ENCODE results near the gene AARSD1.
A peak's percentile ranks its signal among the peaks of the same experiment; 100 is the strongest.
"Not testable (repeated sequence)": the region's sequence is repeated elsewhere in the genome, so short reads cannot be mapped to it uniquely, and the experiment has no call there.

The AARSD1 gene, protein sequence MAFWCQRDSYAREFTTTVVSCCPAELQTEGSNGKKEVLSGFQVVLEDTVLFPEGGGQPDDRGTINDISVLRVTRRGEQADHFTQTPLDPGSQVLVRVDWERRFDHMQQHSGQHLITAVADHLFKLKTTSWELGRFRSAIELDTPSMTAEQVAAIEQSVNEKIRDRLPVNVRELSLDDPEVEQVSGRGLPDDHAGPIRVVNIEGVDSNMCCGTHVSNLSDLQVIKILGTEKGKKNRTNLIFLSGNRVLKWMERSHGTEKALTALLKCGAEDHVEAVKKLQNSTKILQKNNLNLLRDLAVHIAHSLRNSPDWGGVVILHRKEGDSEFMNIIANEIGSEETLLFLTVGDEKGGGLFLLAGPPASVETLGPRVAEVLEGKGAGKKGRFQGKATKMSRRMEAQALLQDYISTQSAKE

DNA sequence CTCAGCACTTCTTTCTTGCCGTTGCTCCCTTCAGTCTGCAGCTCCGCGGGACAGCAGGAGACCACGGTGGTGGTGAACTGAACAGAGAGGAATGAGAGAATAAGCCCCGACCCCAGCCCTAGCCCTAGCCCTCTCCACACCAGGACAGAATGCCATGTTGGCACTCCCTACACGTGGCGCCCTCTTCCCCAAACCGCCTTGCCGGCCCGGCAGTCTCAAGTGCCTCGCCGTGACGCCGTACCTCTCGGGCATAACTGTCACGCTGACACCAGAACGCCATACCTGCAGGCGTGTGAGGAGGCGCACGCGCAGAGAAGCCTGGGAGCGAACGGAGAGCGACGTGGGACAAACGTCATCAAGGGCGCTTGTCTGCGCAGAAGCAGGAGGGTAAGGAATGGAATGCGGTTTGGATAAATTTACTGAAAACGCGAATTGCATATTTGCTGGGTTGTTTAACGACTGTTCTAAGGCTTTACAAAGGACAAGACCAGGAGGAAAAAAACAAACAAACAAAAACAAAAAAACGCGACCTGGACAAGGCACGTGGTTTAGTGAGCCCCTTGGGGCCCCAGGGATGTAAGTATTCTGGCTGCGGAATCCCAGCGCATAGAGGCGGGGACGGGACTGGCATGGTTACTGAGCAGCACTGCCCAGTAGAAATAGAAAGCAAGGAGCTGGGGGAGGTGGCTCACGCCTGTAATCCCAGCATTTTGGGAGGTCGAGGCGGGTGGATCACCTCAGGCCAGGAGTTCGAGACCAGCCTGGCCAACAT, at the start of gene AARSD1:
Gene AARSD1, minus strand, starts transcription at position 294 of the 772 bp plus-strand sequence. Its CDS starts 14 bp downstream, at position 280.
- TF ChIP-seq POLR2A (IDR thresholded peaks at IDR 0.05; ENCODE audit: low read depth, low read length) = peak; percentile 98
- DNase-seq (ENCODE audit: insufficient read length, low spot score) = peak; percentile 84
- FAIRE-seq = peak; percentile 53

DNA sequence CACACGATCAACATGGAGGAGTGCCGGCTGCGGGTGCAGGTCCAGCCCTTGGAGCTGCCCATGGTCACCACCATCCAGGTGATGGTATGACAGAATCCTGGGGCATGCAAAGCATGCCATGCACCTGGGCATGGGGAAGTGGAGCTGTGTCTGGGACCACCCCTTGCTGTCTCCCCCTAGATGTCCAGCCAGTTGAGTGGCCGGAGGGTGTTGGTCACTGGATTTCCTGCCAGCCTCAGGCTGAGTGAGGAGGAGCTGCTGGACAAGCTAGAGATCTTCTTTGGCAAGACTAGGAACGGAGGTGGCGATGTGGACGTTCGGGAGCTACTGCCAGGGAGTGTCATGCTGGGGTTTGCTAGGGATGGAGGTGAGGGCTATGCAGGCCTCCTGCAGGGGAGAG, 49.0 kb upstream of the AARSD1 start:
- DNase-seq (ENCODE audit: insufficient read length, low spot score) (no peak), FAIRE-seq (no peak)
- no peak for TF ChIP-seq POLR2A (IDR thresholded peaks at IDR 0.05; ENCODE audit: low read depth, low read length)

DNA sequence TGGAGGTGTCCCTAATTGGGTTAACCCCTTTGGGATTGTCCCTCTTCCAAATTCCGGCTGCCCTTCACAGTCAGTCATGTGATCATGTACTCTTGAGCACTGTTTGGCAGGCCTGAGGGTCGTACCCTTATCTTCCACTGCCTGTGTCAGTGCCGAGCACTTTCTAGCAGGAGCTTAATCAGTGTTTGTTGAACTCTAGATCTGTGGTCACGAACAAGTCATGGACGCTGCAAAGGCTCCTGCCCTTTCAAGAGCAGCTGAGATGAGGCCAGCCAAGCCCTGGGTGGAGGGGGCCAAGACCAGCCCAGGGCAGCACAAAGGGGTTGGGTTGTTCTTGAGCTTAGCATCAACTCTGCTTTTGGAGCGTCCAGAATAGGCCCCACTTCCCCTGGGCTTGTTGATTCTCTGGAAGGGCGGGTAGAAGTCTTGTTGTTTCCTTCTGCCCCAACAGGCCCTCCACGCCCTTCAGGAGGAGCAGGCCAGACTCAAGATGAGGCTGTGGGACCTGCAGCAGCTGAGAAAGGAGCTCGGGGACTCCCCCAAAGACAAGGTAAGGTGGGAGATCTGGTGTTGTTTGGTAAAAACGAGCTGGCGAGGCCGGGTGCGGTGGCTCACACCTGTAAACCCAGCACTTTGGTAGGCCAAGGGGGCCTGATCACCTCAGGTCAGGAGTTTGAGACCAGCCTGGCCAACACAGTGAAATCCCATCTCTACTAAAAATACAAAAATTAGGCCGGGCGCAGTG, 47.6 kb upstream of the AARSD1 start:
- no peak for DNase-seq (ENCODE audit: insufficient read length, low spot score)
- no peak for FAIRE-seq
- TF ChIP-seq POLR2A (IDR thresholded peaks at IDR 0.05; ENCODE audit: low read depth, low read length) = no peak

DNA sequence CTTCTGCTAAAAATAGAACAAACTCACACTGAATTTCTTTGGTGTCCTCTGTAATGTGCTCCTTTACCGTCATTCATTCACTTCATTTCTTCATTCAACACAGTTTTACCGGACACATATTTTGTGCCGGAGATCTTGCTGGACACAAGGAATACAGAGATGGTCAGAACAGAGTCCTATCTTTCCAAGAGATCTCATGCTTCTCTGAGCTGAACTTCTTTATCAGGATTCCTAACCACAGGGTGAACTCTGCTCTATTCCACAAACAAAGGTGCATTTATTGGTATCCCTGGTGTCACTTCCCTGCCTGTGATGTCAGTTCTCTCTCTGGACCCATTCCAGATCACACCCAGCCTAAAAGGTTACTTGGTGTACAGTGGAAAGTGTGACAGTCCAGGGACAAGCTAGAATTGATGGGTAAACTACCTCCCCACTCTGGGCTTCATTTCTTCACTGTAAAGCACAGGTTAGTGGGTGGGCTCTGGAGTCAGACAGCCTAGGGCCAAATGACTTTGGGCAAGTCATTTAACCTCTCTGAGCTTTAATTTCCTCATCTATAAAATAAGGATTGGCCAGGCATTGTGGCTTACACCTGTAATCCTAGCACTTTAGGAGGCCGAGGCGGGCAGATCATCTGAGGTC, 46.5 kb upstream of the AARSD1 start:
- no peak for FAIRE-seq
- no peak for TF ChIP-seq POLR2A (IDR thresholded peaks at IDR 0.05; ENCODE audit: low read depth, low read length)
- no peak for DNase-seq (ENCODE audit: insufficient read length, low spot score)

DNA sequence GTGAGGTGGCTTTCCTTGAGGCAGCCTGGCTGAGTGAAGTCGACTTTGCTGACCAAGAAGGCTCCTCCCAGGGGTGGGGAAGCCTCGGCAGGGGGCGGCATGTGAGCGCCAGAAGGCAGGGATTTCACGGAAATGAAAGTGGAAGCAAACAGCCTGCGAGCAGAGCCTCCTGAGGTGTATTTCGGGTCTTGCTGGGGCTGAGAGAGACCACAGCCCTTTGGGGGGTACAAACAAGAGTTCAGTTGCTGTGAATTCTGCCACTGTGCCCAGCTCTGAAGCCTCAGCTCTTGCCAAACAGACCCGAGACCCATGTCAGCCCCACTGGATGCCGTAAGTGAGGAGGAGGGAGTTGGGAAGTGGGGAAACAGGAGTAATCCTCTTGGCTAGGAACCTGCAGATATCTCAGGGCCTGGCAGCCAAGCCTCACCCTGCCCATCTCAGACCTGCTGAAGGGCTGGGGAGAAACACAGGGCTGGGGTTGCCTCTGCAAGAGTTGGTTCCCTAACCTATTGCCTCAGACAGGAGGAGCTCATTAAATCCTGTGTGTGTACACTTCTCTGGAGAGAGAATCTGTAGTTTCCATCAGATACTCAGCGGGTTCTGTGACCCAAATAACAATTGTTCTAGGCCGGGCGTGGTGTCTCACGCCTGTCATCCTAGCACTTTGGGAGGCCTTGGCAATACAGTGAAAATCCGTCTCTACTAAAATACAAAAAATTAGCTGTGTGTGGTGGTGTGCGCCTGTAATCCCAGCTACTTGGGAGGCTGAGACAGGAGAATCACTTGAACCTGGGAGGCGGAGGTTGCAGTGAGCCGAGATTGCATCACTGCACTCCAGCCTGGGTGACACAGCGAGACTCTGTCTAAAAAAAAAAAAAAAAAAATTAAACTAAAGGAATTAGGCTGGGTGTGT, 42.6 kb upstream of the AARSD1 start, which contains the start of gene IFI35:
Gene IFI35, plus strand, starts transcription at position 146 of the 913 bp plus-strand sequence. Its CDS starts 164 bp downstream, at position 310.
- peak; percentile 48 for TF ChIP-seq POLR2A (IDR thresholded peaks at IDR 0.05; ENCODE audit: low read depth, low read length)
- no peak for DNase-seq (ENCODE audit: insufficient read length, low spot score)
- no peak for FAIRE-seq

DNA sequence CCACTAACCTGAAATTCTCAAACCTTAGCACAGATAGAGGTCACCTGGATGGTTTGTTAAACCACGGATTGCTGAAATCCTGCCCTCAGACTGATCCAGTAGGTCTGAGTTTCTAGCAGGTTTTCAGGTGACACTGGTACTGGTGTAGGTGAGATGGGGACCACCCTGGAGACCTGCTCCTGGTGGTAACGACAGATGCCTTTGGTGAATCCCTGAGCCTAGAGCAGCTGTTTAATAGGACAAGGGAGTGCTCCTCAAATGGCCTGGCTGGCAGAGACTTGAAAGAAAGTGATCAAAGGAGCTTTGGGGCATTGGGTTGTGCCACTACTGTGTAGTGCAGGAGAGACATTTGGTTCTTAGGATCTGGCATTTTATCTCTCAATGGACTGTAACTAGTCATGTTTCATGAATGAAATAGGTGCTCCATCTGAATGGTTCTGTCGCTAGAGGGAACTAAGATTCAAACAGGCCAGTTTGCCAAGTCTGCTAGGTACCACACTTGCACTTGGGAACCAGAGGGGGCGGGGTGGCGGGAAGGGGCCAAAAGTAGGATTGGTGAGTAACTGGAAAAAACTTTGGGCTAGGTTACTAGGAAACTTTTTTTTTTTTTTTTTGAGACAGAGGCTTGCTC, 39.4 kb upstream of the AARSD1 start:
- no peak for TF ChIP-seq POLR2A (IDR thresholded peaks at IDR 0.05; ENCODE audit: low read depth, low read length)
- DNase-seq (ENCODE audit: insufficient read length, low spot score) (no peak), FAIRE-seq (no peak)

DNA sequence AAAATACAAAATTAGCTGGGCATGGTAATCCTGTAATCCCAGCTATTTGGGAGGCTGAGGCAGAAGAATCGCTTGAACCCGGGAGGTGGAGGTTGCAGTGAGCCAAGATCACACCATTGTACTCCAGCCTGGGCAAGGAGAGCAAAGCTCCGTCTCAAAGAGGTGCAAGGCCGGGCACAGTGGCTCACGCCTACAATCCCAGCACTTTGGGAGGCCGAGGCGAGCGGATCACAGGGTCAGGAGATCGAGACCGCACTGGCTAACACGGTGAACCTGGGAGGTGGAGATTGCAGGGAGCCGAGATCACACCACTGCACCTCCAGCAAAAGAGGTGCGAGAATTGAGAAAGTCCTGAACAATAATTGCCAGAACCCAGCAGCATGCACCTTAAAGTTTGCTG, 36.6 kb upstream of the AARSD1 start:
- DNase-seq (ENCODE audit: insufficient read length, low spot score); FAIRE-seq: not testable (repeated sequence)

DNA sequence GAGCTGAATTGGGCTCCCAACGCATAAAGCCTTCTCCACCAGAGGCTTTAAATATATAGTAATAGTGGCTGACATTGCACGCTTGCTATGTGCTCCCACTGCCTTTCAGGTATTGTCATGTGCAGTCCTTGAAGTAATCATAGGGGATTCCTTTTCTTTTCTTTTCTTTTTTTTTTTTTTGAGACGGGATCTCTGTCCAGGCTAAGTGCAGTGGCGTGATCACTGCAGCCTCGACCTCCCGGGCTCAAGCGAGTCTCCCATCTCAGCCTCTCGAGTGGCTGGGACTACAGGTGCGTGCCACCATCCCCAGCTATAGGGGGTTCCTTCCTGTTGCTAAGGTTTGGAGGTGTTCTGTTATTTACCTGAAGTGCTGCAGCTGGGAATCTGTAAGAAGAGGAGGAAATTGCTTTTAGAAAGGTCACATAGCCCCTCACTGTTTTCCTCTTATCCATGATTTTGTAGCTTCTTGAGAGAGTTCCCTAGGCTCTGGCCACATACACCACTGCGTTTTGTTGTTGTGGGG, 34.8 kb upstream of the AARSD1 start:
- FAIRE-seq (no peak), DNase-seq (ENCODE audit: insufficient read length, low spot score) (no peak)
- no peak for TF ChIP-seq POLR2A (IDR thresholded peaks at IDR 0.05; ENCODE audit: low read depth, low read length)

DNA sequence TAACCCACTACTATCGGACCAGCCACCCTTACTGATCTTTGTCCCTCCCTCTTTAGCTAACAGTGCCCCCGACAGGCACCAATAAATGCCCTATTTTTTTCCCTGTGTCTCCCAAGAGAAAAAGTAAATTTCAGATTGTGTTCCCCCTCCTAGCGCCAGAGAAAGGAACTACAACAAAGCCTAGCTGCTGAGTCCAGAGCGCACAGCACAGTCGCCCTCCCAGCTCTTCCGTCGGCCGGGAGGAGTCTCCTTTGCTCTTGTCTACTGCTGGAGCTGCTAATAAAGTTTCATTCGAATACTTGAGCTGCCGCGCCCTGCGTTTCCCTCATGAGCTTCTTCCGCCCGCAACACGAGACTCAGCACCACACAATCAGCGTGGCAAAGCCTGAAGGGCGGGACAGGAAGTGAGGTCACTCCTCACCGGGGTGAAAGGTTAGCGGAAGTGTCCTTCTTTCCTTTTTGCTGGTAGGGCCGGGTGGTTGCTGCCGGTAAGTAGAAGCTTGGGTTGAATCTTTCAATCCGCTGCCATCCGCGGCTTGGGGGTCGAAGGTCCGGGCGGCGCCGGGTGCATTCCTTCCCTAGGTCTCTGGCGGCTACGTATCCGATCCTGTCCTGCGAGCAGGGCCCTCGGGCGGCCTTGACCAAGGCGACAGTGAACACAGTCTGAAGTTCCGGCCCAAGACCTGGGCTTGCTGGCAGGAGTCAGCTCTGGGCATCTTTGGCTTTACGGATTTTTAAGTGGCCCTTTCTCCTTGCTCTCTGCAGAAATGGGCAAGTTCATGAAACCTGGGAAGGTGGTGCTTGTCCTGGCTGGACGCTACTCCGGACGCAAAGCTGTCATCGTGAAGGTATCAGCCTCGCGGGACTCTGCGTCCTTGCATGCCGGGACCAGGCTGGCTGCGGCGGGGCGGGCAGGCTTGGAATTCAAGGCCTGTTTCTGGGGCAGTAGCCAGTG, 34.0 kb upstream of the AARSD1 start, which contains the start of gene RPL27:
Gene RPL27, plus strand, starts transcription at position 436 of the 955 bp plus-strand sequence. Its CDS starts 332 bp downstream, at position 768.
- peak; percentile 77 for FAIRE-seq

DNA sequence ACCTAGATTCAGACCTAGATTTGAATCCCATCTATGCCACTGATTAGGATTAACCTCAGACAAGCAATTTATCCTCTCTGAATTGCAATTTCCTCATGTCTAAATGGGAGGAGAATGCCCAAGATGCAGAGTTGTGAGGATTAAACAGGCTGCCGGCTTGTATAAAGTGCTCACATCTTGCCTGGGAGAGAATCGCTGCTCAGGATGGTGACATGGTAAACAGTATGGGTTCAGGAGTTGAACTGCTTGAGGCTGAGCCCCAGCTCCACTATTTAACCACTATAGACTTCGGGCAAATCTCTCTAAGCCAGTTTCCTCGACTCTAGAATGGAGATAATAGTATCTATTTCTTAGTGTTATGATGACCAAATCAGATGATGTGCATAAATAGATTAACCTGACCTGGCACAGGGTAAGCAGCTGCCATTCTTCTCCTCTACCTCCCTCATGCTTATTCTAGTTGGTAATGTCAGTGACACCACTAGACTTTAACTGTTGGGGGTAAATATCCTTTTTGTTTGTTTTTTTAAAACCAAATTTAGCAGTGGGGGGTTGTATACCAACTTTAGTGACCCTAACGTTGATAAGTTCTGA, 33.2 kb upstream of the AARSD1 start:
- FAIRE-seq = no peak
- TF ChIP-seq POLR2A (IDR thresholded peaks at IDR 0.05; ENCODE audit: low read depth, low read length) = no peak
- no peak for DNase-seq (ENCODE audit: insufficient read length, low spot score)

More for the DNA sequence above, 34.0 kb upstream of the AARSD1 start, which contains the start of gene RPL27:
- TF ChIP-seq POLR2A (IDR thresholded peaks at IDR 0.05; ENCODE audit: low read depth, low read length) = peak; percentile 77
- DNase-seq (ENCODE audit: insufficient read length, low spot score) = peak; percentile 71

DNA sequence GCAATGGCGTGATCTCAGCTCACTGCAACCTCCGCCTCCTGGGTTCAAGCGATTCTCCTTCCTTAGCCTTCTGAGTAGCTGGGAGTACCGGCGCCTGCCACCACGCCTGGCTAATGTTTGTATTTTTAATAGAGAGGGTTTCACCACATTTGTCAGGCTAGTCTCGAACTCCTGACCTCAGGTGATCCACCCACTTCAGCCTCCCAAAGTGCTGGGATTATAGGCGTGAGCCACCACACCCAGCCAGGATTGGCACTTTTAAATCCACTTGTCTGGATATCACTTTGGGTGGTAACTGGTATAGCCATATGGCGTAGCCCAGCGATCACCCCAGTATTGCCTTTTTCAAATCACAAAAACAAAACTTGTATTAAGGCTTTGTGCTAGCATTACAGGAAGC, 29.7 kb upstream of the AARSD1 start:
- FAIRE-seq; DNase-seq (ENCODE audit: insufficient read length, low spot score): not testable (repeated sequence)
